Gastrocnemius medialis (tissue), 4 donors: ENCODE data around the gene STARD3NL.

ENCODE experiments used
- POLR2A ChIP-seq, 2 donors: fragments of 450-650 bp; IDR thresholded peaks; one replicate each; pipeline ENCODE4 v1.6.1; 2017; ENCODE audit warnings: antibody characterized with exemption in 2 of 2, mild to moderate bottlenecking in 2 of 2, moderate library complexity in 2 of 2
- TF ChIP-seq, protein P1 (sequence below), 5 experiments: fragments of 450-650 bp in 3 of 5; fragments of 200-600 bp in 2 of 5; sonication (generic) in 2 of 5; IDR thresholded peaks in 4 of 5; conservative IDR thresholded peaks in 1 of 5; 1 replicate in 4 of 5; 2 replicates in 1 of 5; pipeline ENCODE4 v1.5.1; 2016 to 2019; ENCODE audit warnings: antibody characterized with exemption in 5 of 5, mild to moderate bottlenecking in 3 of 5, moderate library complexity in 3 of 5

DNA sequence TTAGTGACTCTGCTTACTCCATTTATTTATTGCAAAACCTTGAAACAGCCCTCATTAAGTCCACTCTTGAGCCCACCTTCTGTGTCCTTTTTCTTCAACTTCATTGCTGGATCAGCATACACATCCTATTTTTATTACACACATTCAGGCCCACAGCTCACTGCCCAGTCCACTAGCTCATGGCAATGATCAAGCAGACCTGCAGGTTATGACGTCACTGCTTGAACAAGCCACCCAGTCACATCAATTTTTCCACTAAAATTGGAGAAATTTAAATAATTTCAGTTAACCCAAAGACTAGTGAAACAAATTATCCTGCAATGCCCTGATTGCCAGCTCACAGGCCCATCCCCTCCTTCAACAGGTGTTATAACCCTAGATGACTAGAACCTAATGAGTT is 16.0 kb upstream of the STARD3NL start:
- TF ChIP-seq, protein P1, sequence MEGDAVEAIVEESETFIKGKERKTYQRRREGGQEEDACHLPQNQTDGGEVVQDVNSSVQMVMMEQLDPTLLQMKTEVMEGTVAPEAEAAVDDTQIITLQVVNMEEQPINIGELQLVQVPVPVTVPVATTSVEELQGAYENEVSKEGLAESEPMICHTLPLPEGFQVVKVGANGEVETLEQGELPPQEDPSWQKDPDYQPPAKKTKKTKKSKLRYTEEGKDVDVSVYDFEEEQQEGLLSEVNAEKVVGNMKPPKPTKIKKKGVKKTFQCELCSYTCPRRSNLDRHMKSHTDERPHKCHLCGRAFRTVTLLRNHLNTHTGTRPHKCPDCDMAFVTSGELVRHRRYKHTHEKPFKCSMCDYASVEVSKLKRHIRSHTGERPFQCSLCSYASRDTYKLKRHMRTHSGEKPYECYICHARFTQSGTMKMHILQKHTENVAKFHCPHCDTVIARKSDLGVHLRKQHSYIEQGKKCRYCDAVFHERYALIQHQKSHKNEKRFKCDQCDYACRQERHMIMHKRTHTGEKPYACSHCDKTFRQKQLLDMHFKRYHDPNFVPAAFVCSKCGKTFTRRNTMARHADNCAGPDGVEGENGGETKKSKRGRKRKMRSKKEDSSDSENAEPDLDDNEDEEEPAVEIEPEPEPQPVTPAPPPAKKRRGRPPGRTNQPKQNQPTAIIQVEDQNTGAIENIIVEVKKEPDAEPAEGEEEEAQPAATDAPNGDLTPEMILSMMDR (IDR thresholded peaks at IDR 0.05 in 4 of 5, conservative IDR thresholded peaks at IDR 0.05 in 1 of 5): no peak
- no peak for TF ChIP-seq POLR2A (IDR thresholded peaks at IDR 0.05)
